ENCODE measurements around the gene ZDHHC24. TPM values are rescaled to one million over a fixed set of nuclear protein-coding genes. Genes with fewer than 3 reads are reported as not detected.

ZDHHC24 gene
- total RNA-seq, 1 donor from 2014 or later = 5.2 TPM

- DNase-seq = no peak
- TF ChIP-seq CTCF (IDR thresholded peaks at IDR 0.05; ENCODE audit: borderline replicate concordance) = no peak
- intact Hi-C loops (cut with micrococcal nuclease) = no loop called here
- Histone ChIP-seq H3K36me3 (peaks cover 45% of the 10 kb centered on the region), H3K9me3 (replicated peaks) (no peaks in the 10 kb centered on the region), H3K27ac (replicated peaks) (no peak overlapping the region), H3K4me1 (peaks cover 13% of the 10 kb centered on the region), H3K27me3 (ENCODE audit: low read depth) (no peaks in the 10 kb centered on the region), H3K4me3 (no peak overlapping the region)
These were observed 73.8 kb downstream of the ZDHHC24 start for GRCh38 chr11:66472054-66472453.

- H3K27ac ChIP-seq (replicated peaks) = no peak overlapping the region
- no peaks in the 10 kb centered on the region for H3K27me3 ChIP-seq (ENCODE audit: low read depth)
- no peaks in the 10 kb centered on the region for H3K9me3 ChIP-seq (replicated peaks)
- H3K36me3 ChIP-seq = peaks cover 45% of the 10 kb centered on the region
- DNase-seq = no peak
- H3K4me3 ChIP-seq = no peak overlapping the region
- intact Hi-C loops (cut with micrococcal nuclease) = no loop called here
- H3K4me1 ChIP-seq = peaks cover 17% of the 10 kb centered on the region
- TF ChIP-seq CTCF (IDR thresholded peaks at IDR 0.05; ENCODE audit: borderline replicate concordance) = no peak
These were observed 74.7 kb downstream of the ZDHHC24 start for GRCh38 chr11:66471142-66471541.

Other genes starting within 250 kb of the ZDHHC24 start
- gene CD248, start 229.0 kb downstream of the ZDHHC24 start, total RNA-seq = 12.3 TPM
- gene RIN1, start 209.6 kb downstream of the ZDHHC24 start, total RNA-seq = 1.0 TPM
- 14.7 TPM for gene BRMS1, start 200.9 kb downstream of the ZDHHC24 start, total RNA-seq
- gene B4GAT1, start 198.4 kb downstream of the ZDHHC24 start, total RNA-seq = 52.9 TPM
- 14.6 TPM for gene SLC29A2, start 174.3 kb downstream of the ZDHHC24 start, total RNA-seq
- gene NPAS4, start 125.0 kb downstream of the ZDHHC24 start, total RNA-seq = not detected
- 53.8 TPM for gene MRPL11, start 107.2 kb downstream of the ZDHHC24 start, total RNA-seq
- gene PELI3, start 79.1 kb downstream of the ZDHHC24 start, total RNA-seq = 7.3 TPM
- 13.6 TPM for gene DPP3, start 65.6 kb downstream of the ZDHHC24 start, total RNA-seq
- gene BBS1, start 35.4 kb downstream of the ZDHHC24 start, total RNA-seq = 16.9 TPM
- gene ACTN3, start 855 bp upstream of the ZDHHC24 start, total RNA-seq = not detected
- 48.6 TPM for gene CTSF, start 22.6 kb upstream of the ZDHHC24 start, total RNA-seq
- 0.41 TPM for gene CCDC87, start 47.0 kb upstream of the ZDHHC24 start, total RNA-seq
- 25.3 TPM for gene CCS, start 47.1 kb upstream of the ZDHHC24 start, total RNA-seq
- gene RBM14, start 70.6 kb upstream of the ZDHHC24 start, total RNA-seq = 37.9 TPM
- gene RBM4, start 92.7 kb upstream of the ZDHHC24 start, total RNA-seq = 57.1 TPM
- gene RBM4B, start 131.8 kb upstream of the ZDHHC24 start, total RNA-seq = 11.8 TPM
- gene SPTBN2, start 183.2 kb upstream of the ZDHHC24 start, total RNA-seq = 0.77 TPM

Measured in left ventricle myocardium inferior (tissue), 1 donor.